ENCODE data around the gene LINGO4.
A peak's percentile ranks its signal among the peaks of the same experiment; 100 is the strongest.
"Not testable (repeated sequence)": the region's sequence is repeated elsewhere in the genome, so short reads cannot be mapped to it uniquely, and the experiment has no call there.

LINGO4 gene

GRCh38 chr1:151800830-151801229, 4.4 kb downstream of the LINGO4 start:
- peaks cover 10% of the 10 kb centered on the region for H3K36me3 Mint-ChIP-seq (ENCODE audit: low read depth)
- H3K27ac Mint-ChIP-seq, result no peak overlapping the region
- H3K4me3 Mint-ChIP-seq, result no peak overlapping the region
- H3K4me1 Mint-ChIP-seq (ENCODE audit: low read depth), result peaks cover 18% of the 10 kb centered on the region
- H3K9me3 Mint-ChIP-seq, result no peaks in the 10 kb centered on the region
- H3K27me3 Mint-ChIP-seq, result peaks cover 48% of the 10 kb centered on the region
- intact Hi-C loops (cut with micrococcal nuclease), result no loop called here

- Mint-ChIP-seq H3K4me3 (no peak overlapping the region), H3K36me3 (ENCODE audit: low read depth) (peaks cover 12% of the 10 kb centered on the region)
- intact Hi-C loops (cut with micrococcal nuclease), result no loop called here
These were observed 5.8 kb downstream of the LINGO4 start for GRCh38 chr1:151799179-151800022.

GRCh38 chr1:151798571-151798970, 6.6 kb downstream of the LINGO4 start:
- H3K4me1 Mint-ChIP-seq (ENCODE audit: low read depth), result peaks cover 18% of the 10 kb centered on the region
- peaks cover 30% of the 10 kb centered on the region for H3K27me3 Mint-ChIP-seq
- no peak overlapping the region for H3K4me3 Mint-ChIP-seq

More at GRCh38 chr1:151799179-151800022, 5.8 kb downstream of the LINGO4 start:
- Mint-ChIP-seq H3K27ac (no peak overlapping the region), H3K27me3 (peaks cover 37% of the 10 kb centered on the region), H3K4me1 (ENCODE audit: low read depth) (peaks cover 18% of the 10 kb centered on the region), H3K9me3 (no peaks in the 10 kb centered on the region)

GRCh38 chr1:151790940-151791651, 14.1 kb downstream of the LINGO4 start:
- Mint-ChIP-seq H3K4me1 (ENCODE audit: low read depth) (peaks cover 38% of the 10 kb centered on the region), H3K36me3 (ENCODE audit: low read depth) (peaks cover 41% of the 10 kb centered on the region), H3K4me3 (peak overlapping the region; percentile 95), H3K27ac (peak overlapping the region; percentile 91), H3K27me3 (no peaks in the 10 kb centered on the region), H3K9me3 (no peaks in the 10 kb centered on the region)
- intact Hi-C loops (cut with micrococcal nuclease), result loop anchor here (2.0 kb wide), 1 partner anchor 28 kb away; the partner anchor contains the start of gene MRPL9

More at GRCh38 chr1:151798571-151798970, 6.6 kb downstream of the LINGO4 start:
- H3K36me3 Mint-ChIP-seq (ENCODE audit: low read depth), result peaks cover 21% of the 10 kb centered on the region
- H3K9me3 Mint-ChIP-seq, result no peaks in the 10 kb centered on the region
- no peak overlapping the region for H3K27ac Mint-ChIP-seq
- intact Hi-C loops (cut with micrococcal nuclease), result no loop called here

- Mint-ChIP-seq H3K4me3 (peak within 1 kb of the TSS; percentile 95), H3K27me3 (no peaks in the 10 kb centered on the region), H3K27ac (peak within 1 kb of the TSS; percentile 91), H3K4me1 (ENCODE audit: low read depth) (peaks cover 40% of the 10 kb centered on the region), H3K9me3 (no peaks in the 10 kb centered on the region), H3K36me3 (ENCODE audit: low read depth) (peaks cover 41% of the 10 kb centered on the region)
- intact Hi-C loops (cut with micrococcal nuclease), result loop anchor here (2.0 kb wide), 1 partner anchor 28 kb away; the partner anchor contains the start of gene MRPL9
These were observed 14.9 kb downstream of the LINGO4 start, which contains the start of gene TDRKH for GRCh38 chr1:151790071-151790939. Gene TDRKH (minus strand): TSS chr1:151790500. CDS start chr1:151783022, 7,478 bp downstream.

- H3K36me3 Mint-ChIP-seq (ENCODE audit: low read depth), result peaks cover 32% of the 10 kb centered on the region
- no peak overlapping the region for H3K27ac Mint-ChIP-seq
- H3K27me3 Mint-ChIP-seq, result no peaks in the 10 kb centered on the region
- H3K4me1 Mint-ChIP-seq (ENCODE audit: low read depth), result peaks cover 42% of the 10 kb centered on the region
- H3K4me3 Mint-ChIP-seq, result no peak overlapping the region
- intact Hi-C loops (cut with micrococcal nuclease), result no loop called here
- no peaks in the 10 kb centered on the region for H3K9me3 Mint-ChIP-seq
These were observed 17.5 kb downstream of the LINGO4 start for GRCh38 chr1:151787689-151788088.

GRCh38 chr1:151783796-151784195, 21.4 kb downstream of the LINGO4 start:
- H3K27ac Mint-ChIP-seq, result no peak overlapping the region
- no peaks in the 10 kb centered on the region for H3K27me3 Mint-ChIP-seq
- H3K4me1 Mint-ChIP-seq (ENCODE audit: low read depth), result peaks cover 43% of the 10 kb centered on the region
- no peak overlapping the region for H3K4me3 Mint-ChIP-seq
- peaks cover 51% of the 10 kb centered on the region for H3K36me3 Mint-ChIP-seq (ENCODE audit: low read depth)
- intact Hi-C loops (cut with micrococcal nuclease), result no loop called here
- H3K9me3 Mint-ChIP-seq, result no peaks in the 10 kb centered on the region

GRCh38 chr1:151782741-151783140, 22.5 kb downstream of the LINGO4 start:
- H3K9me3 Mint-ChIP-seq, result no peaks in the 10 kb centered on the region
- H3K4me3 Mint-ChIP-seq, result peak overlapping the region; percentile 50
- no peaks in the 10 kb centered on the region for H3K27me3 Mint-ChIP-seq
- intact Hi-C loops (cut with micrococcal nuclease), result no loop called here
- H3K4me1 Mint-ChIP-seq (ENCODE audit: low read depth), result peaks cover 39% of the 10 kb centered on the region
- no peak overlapping the region for H3K27ac Mint-ChIP-seq
- peaks cover 51% of the 10 kb centered on the region for H3K36me3 Mint-ChIP-seq (ENCODE audit: low read depth)

- H3K9me3 Mint-ChIP-seq; H3K27ac Mint-ChIP-seq; H3K27me3 Mint-ChIP-seq; intact Hi-C loops (cut with micrococcal nuclease): not testable (repeated sequence)
- H3K36me3 Mint-ChIP-seq (ENCODE audit: low read depth), result peaks cover 58% of the 10 kb centered on the region
- peaks cover 36% of the 10 kb centered on the region for H3K4me1 Mint-ChIP-seq (ENCODE audit: low read depth)
- peak overlapping the region; percentile 1 for H3K4me3 Mint-ChIP-seq
These were observed 23.2 kb downstream of the LINGO4 start for GRCh38 chr1:151782026-151782425.

GRCh38 chr1:151780736-151781135, 24.5 kb downstream of the LINGO4 start:
- Mint-ChIP-seq H3K4me1 (ENCODE audit: low read depth) (peaks cover 39% of the 10 kb centered on the region), H3K4me3 (peak overlapping the region; percentile 17), H3K36me3 (ENCODE audit: low read depth) (peaks cover 71% of the 10 kb centered on the region)
- intact Hi-C loops (cut with micrococcal nuclease); H3K27ac Mint-ChIP-seq; H3K27me3 Mint-ChIP-seq; H3K9me3 Mint-ChIP-seq: not testable (repeated sequence)

- Mint-ChIP-seq H3K9me3 (no peaks in the 10 kb centered on the region), H3K27ac (no peak overlapping the region), H3K27me3 (no peaks in the 10 kb centered on the region), H3K4me3 (no peak overlapping the region), H3K36me3 (ENCODE audit: low read depth) (peaks cover 80% of the 10 kb centered on the region), H3K4me1 (ENCODE audit: low read depth) (peaks cover 40% of the 10 kb centered on the region)
- intact Hi-C loops (cut with micrococcal nuclease), result no loop called here
These were observed 25.4 kb downstream of the LINGO4 start for GRCh38 chr1:151779852-151780251.

- Mint-ChIP-seq H3K9me3 (no peaks in the 10 kb centered on the region), H3K4me3 (no peak overlapping the region), H3K27ac (no peak overlapping the region), H3K36me3 (ENCODE audit: low read depth) (peaks cover 99% of the 10 kb centered on the region), H3K27me3 (no peaks in the 10 kb centered on the region), H3K4me1 (ENCODE audit: low read depth) (peaks cover 34% of the 10 kb centered on the region)
- intact Hi-C loops (cut with micrococcal nuclease), result no loop called here
These were observed 27.9 kb downstream of the LINGO4 start for GRCh38 chr1:151777317-151777716.

- Mint-ChIP-seq H3K4me3 (no peak overlapping the region), H3K9me3 (no peaks in the 10 kb centered on the region), H3K27ac (no peak overlapping the region), H3K36me3 (ENCODE audit: low read depth) (peaks cover 99% of the 10 kb centered on the region), H3K4me1 (ENCODE audit: low read depth) (peaks cover 39% of the 10 kb centered on the region), H3K27me3 (no peaks in the 10 kb centered on the region)
- intact Hi-C loops (cut with micrococcal nuclease), result no loop called here
These were observed 28.6 kb downstream of the LINGO4 start for GRCh38 chr1:151776665-151777062.
